ENCODE measurements around the gene SPAG16. TPM values are rescaled to one million over a fixed set of nuclear protein-coding genes. Genes with fewer than 3 reads are reported as not detected.
"Not testable (repeated sequence)": the region's sequence is repeated elsewhere in the genome, so short reads cannot be mapped to it uniquely, and the experiment has no call there.

The SPAG16 gene
- total RNA-seq, 1 donor from 2014 or later = 60.7 TPM

GRCh38 chr2:213271947-213272346 lies 12.3 kb upstream of the SPAG16 start:
- DNase-seq (ENCODE audit: low read depth) = no peak

- DNase-seq (ENCODE audit: low read depth) = no peak
These were observed 10.1 kb upstream of the SPAG16 start for GRCh38 chr2:213274143-213274542.

- no peak for DNase-seq (ENCODE audit: low read depth)
These were observed 9.0 kb upstream of the SPAG16 start for GRCh38 chr2:213275265-213275664.

DNA sequence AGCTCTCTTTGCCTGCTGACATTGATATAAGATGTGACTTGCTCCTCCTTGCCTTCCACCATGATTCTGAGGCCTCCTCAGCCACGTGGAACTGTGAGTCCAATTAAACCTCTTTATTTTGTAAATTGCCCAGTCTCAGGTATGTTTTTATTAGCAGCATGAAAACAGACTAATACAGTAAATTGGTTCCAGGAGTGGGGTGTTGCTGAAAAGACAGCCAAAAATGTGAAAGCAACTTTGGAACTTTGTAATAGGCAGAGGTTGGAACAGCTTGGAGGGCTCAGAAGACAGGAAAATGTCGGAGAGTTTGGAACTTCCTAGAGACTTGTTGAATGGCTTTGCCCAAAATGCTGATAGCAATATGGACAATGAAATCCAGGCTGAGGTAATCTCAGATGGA lies 7.1 kb upstream of the SPAG16 start:
- DNase-seq (ENCODE audit: low read depth) = not testable (repeated sequence)

GRCh38 chr2:213279116-213279620 lies 5.1 kb upstream of the SPAG16 start:
- no peak for DNase-seq (ENCODE audit: low read depth)

DNA sequence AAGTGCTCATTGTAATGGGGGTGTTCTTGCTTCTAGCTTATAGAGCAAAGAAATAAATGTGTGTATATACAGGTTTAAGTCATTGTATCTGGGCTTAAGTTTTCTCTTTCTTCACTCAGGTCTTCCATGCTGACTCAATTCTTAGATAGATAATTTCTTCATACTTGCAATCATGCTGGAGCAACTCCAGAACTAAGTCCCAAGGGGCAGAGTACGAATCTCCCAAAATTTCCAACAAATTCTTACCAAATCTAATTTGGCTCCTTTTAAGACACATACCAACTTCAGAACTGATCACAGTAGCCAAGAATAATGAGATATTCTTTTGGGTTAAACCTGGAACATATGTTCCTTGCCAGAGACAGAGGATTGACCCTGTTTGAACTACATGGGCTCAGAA lies 4.3 kb upstream of the SPAG16 start:
- DNase-seq (ENCODE audit: low read depth) = no peak

DNA sequence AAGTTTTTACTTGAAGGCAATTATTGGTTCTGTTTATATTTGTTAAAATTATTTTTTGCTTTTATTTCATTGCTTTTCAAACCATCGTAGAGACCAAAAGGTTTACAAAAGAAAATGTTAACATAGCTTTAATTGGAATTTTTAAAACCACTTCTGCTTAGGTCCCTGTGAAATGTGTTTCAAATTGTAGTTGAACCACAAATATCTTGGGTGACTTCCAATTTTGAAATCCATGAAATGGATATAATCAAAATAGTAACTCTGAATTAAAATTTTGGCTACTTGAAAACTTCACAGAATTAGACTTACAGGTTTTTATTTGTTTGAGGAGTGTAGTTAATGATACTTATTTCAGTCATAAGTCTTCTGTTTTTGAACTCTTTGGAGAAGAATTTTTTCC lies 3.1 kb upstream of the SPAG16 start:
- no peak for DNase-seq (ENCODE audit: low read depth)

DNA sequence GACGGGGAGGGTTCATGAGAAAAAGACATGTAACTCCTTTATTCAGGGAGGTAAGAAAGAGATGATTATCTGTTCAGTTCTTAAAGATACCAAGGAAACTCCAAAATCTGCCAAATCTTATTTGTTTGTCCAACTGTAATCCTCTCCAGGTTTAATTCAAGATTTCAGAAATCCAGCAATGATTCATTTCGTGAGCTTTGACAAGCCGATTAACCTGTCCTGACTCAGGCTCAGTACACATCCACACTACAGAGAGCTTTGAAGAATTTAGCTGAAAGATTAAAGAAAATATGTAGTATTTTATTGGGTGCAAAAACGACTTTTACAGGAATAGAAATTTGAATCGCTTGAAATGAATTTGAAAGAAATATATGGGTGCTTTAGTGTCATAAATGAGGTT lies 1.1 kb downstream of the SPAG16 start:
- peak; percentile 17 for DNase-seq (ENCODE audit: low read depth)

DNA sequence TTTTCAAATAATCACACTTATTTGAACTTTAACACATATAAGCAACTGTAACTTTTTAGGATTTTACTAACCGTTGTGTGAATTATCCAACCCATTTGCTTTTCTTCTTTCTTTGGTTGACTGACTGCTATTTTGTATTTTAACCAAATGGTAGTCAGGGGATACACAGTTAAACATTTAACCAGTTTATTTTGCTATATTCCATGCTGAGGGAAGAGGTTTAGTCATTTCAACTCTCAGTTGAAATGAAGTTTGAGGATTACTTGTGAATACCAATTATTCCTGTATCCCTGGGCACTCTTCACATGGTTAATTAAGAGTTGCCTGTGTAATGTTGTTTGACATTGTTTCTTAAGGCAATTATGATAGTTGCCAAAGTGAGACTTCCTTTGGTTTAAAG lies 1.9 kb downstream of the SPAG16 start:
- DNase-seq (ENCODE audit: low read depth) = peak; percentile 78

GRCh38 chr2:213288913-213289700 lies 4.8 kb downstream of the SPAG16 start:
- peak; percentile 89 for DNase-seq (ENCODE audit: low read depth)

- DNase-seq (ENCODE audit: low read depth) = peak; percentile 20
These were observed 6.2 kb downstream of the SPAG16 start for GRCh38 chr2:213290501-213290900.

DNA sequence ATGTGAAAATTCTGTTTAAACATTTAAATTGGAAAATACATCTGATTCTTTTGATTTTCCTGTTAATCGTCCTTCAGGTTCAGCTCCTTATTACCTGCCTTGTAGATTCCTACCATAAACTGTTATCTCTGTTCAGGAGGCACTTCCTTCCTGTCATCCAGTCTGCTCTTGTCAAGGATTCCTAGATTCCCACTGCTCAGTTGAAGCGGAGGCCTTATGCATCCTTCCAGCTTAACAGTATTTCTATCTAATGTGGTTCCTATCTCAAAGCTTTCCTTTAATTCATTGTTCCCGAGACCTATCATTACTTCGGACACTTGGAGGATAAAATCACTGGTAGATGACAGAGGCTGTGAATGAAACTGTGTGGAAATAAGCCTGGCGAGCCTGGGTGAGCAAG lies 12.0 kb downstream of the SPAG16 start:
- no peak for DNase-seq (ENCODE audit: low read depth)

- peak; percentile 35 for DNase-seq (ENCODE audit: low read depth)
These were observed 22.2 kb downstream of the SPAG16 start for GRCh38 chr2:213306316-213306942.

- no peak for DNase-seq (ENCODE audit: low read depth)
These were observed 31.1 kb downstream of the SPAG16 start for GRCh38 chr2:213315168-213315876.

- DNase-seq (ENCODE audit: low read depth) = peak; percentile 57
These were observed 31.9 kb downstream of the SPAG16 start for GRCh38 chr2:213316001-213316735.

DNA sequence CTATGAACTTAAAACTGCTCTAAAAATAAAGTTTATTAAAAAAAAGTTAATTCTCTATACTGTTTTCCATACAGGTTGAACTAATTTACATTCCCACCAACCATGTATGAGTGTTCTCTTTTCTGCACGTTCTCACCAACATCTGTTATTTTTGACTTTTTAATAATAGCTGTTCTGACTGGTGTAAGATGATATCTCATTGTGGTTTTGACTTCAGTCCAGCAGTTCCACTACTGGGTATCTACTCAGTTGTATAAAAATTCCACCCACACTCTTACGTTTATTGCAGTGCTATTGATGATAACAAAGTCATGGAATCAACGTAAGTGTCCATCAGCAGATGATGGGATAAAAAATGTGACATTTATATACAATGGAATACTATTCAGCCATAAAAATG lies 33.7 kb downstream of the SPAG16 start:
- no peak for DNase-seq (ENCODE audit: low read depth)

GRCh38 chr2:213320604-213321003 lies 36.3 kb downstream of the SPAG16 start:
- no peak for DNase-seq (ENCODE audit: low read depth)

- no peak for DNase-seq (ENCODE audit: low read depth)
These were observed 52.0 kb downstream of the SPAG16 start for GRCh38 chr2:213336253-213336770.

DNA sequence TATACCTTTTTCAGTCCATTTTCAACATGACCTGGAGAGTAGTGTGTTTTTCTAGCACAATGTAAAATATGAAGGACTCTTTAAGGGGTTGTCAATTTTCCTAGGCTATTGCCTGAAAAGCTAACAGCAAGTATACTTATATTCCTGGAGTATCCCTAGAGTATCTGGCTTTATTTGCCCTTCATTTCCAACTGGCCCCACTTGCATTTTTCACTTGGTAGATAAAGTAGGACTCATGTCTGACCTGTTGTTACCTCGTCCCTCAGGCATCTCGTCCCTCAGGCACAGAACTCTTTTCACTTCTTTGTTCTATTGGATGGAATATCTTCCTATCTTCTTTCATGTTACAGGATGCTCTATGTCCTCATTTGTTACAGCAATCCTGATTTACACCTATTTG lies 69.2 kb downstream of the SPAG16 start:
- DNase-seq (ENCODE audit: low read depth) = no peak

- DNase-seq (ENCODE audit: low read depth) = no peak
These were observed 92.4 kb downstream of the SPAG16 start for GRCh38 chr2:213376644-213377043.

- DNase-seq (ENCODE audit: low read depth) = not testable (repeated sequence)
These were observed 122.8 kb downstream of the SPAG16 start for GRCh38 chr2:213407027-213407426.
